Measurements from ENCODE around the gene FAM200C. TPM values are rescaled to one million over a fixed set of nuclear protein-coding genes. Genes with fewer than 3 reads are reported as not detected.

FAM200C gene
- total RNA-seq, 1 experiment from 2014 or later, result 10.5 TPM

DNA sequence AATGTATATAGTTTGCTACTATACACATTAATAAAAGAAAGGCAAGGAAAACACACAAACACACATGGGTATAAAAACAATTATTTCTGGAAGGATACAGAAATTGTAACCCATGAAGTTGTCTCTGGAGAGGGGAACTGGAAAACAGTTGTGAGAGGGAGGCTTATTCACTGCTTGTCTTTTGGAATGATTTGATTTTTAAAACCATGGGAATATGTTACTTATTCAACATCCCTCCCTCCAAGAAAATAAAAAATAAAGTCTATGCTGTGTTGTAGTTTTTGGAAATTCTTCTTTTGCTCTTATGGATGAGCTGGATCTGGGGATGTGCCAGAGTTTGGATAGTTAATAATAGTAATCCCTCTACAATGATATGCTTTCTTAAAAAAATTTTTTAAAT is 23.4 kb downstream of the FAM200C start:
- no peaks in the 10 kb centered on the region for H3K36me3 ChIP-seq (ENCODE audit: low read depth)
- no peaks in the 10 kb centered on the region for H4K20me1 ChIP-seq (ENCODE audit: insufficient read depth)
- no peaks in the 10 kb centered on the region for H3K79me2 ChIP-seq (ENCODE audit: low read depth)
- no peaks in the 10 kb centered on the region for H3K9me3 ChIP-seq (ENCODE audit: insufficient read depth, low read depth)
- H3K27ac ChIP-seq, result no peak overlapping the region
- no peak for DNase-seq
- no peak overlapping the region for H3K4me3 ChIP-seq
- BruUV-seq (replicated peaks), result no TSS peak
- H3K4me2 ChIP-seq, result no peak overlapping the region
- TF ChIP-seq CTCF (conservative IDR thresholded peaks at IDR 0.05), result no peak
- TF ChIP-seq EZH2 (IDR thresholded peaks at IDR 0.05; ENCODE audit: low read depth), result no peak
- H3K27me3 ChIP-seq (ENCODE audit: insufficient read depth, low read depth), result peaks cover 42% of the 10 kb centered on the region
- H2AFZ ChIP-seq, result no peak overlapping the region
- ChIA-PET POLR2A (ENCODE audit: unreplicated experiment) (no interaction called here), CTCF (interaction anchor here (0.8 kb wide), 1 partner anchor 15 kb away, joined by 3 read pairs; no protein-coding TSS in a partner anchor)
- intact Hi-C loops (cut with micrococcal nuclease; ENCODE audit: unreplicated experiment), result no loop called here
- no peaks in the 10 kb centered on the region for H3K9me2 ChIP-seq (ENCODE audit: insufficient read depth)
- H3K4me1 ChIP-seq (replicated peaks; ENCODE audit: insufficient read depth), result no peaks in the 10 kb centered on the region
- H3F3A ChIP-seq (ENCODE audit: insufficient read depth, low read depth), result no peaks in the 10 kb centered on the region

DNA sequence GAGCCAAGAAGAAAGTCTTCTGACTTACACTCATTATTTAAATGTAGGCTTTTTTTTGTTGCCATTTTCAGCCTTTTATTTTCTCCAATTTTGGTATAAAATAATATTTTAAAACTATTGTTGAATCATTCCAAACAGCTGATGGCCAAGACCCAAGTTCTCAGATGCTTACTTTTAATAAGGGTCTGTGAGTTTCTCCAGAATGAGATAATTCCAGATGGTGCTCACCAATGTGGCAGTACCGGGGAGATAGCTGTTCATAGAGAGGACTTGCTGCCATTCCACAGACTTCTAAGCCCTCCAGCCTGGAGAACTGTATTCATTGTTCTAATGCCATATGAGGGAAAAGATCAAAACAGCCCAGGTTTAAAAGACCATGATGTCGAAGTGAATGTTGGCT is 24.2 kb downstream of the FAM200C start:
- H3K9me2 ChIP-seq (ENCODE audit: insufficient read depth), result no peaks in the 10 kb centered on the region
- no peak overlapping the region for H3K27ac ChIP-seq
- H3K27me3 ChIP-seq (ENCODE audit: insufficient read depth, low read depth), result peaks cover 49% of the 10 kb centered on the region
- no peaks in the 10 kb centered on the region for H3K79me2 ChIP-seq (ENCODE audit: low read depth)
- TF ChIP-seq EZH2 (IDR thresholded peaks at IDR 0.05; ENCODE audit: low read depth) (no peak), CTCF (conservative IDR thresholded peaks at IDR 0.05) (no peak)
- no peak overlapping the region for H2AFZ ChIP-seq
- H3K36me3 ChIP-seq (ENCODE audit: low read depth), result no peaks in the 10 kb centered on the region
- POLR2A ChIA-PET (ENCODE audit: unreplicated experiment), result no interaction called here
- CTCF ChIA-PET, result no interaction called here
- DNase-seq, result no peak
- no peaks in the 10 kb centered on the region for H3K4me1 ChIP-seq (replicated peaks; ENCODE audit: insufficient read depth)
- BruUV-seq (replicated peaks), result no TSS peak
- no peaks in the 10 kb centered on the region for H3K9me3 ChIP-seq (ENCODE audit: insufficient read depth, low read depth)
- no peak overlapping the region for H3K4me2 ChIP-seq
- H3K4me3 ChIP-seq, result no peak overlapping the region
- peaks cover 3% of the 10 kb centered on the region; the same call in 1 of the 2 replicates for H4K20me1 ChIP-seq (ENCODE audit: insufficient read depth)
- intact Hi-C loops (cut with micrococcal nuclease; ENCODE audit: unreplicated experiment), result no loop called here
- H3F3A ChIP-seq (ENCODE audit: insufficient read depth, low read depth), result no peaks in the 10 kb centered on the region

GRCh38 chr5:160375166-160375565 is 24.7 kb downstream of the FAM200C start:
- ChIA-PET POLR2A (ENCODE audit: unreplicated experiment) (no interaction called here), CTCF (no interaction called here)
- no peak for DNase-seq
- BruUV-seq (replicated peaks), result no TSS peak
- Histone ChIP-seq H3K9me2 (ENCODE audit: insufficient read depth) (no peaks in the 10 kb centered on the region), H3K9me3 (ENCODE audit: insufficient read depth, low read depth) (no peaks in the 10 kb centered on the region), H3K27ac (no peak overlapping the region), H3K36me3 (ENCODE audit: low read depth) (no peaks in the 10 kb centered on the region), H2AFZ (no peak overlapping the region), H3K4me2 (no peak overlapping the region), H3F3A (ENCODE audit: insufficient read depth, low read depth) (no peaks in the 10 kb centered on the region), H4K20me1 (ENCODE audit: insufficient read depth) (peaks cover 3% of the 10 kb centered on the region; the same call in 1 of the 2 replicates), H3K79me2 (ENCODE audit: low read depth) (no peaks in the 10 kb centered on the region), H3K4me3 (no peak overlapping the region), H3K4me1 (replicated peaks; ENCODE audit: insufficient read depth) (0 out of 2 replicates have a peak, but pooled peaks cover 1% of the 10 kb centered on the region), H3K27me3 (ENCODE audit: insufficient read depth, low read depth) (peaks cover 55% of the 10 kb centered on the region)
- intact Hi-C loops (cut with micrococcal nuclease; ENCODE audit: unreplicated experiment), result no loop called here
- no peak for TF ChIP-seq CTCF (conservative IDR thresholded peaks at IDR 0.05)
- TF ChIP-seq EZH2 (IDR thresholded peaks at IDR 0.05; ENCODE audit: low read depth), result no peak

Measured in PC-9 (cell line).